ENCODE results near the gene GOLIM4. TPM values are rescaled to one million over a fixed set of nuclear protein-coding genes. Genes with fewer than 3 reads are reported as not detected.

GOLIM4 gene
- total RNA-seq, 4 donors from 2014 or later, result 9.1 to 29.6 (median 13.8) TPM

DNA sequence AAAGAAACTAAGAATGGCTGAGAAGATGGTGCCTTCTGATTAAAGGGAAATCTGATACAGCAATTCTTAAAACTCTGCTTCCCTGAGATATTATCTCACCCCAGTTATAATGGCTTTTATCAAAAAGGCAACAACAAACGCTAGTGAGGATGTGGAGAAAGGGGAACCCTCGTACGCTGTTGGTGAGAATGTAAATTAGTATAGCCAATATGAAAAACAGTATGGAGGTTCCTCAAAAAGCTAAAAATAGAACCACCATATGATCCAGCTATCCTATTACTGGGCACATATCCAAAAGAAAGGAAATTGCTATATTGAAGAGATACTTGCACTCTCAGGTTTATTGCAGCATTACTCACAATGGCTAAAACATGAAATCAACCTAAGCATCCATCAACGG is 65.1 kb downstream of the GOLIM4 start:
- no peaks in the 10 kb centered on the region for H3K27me3 ChIP-seq
- H3K4me1 ChIP-seq, result peaks cover 0 to 6% (median 0%) of the 10 kb centered on the region in 3 donors
- H3K36me3 ChIP-seq, result peaks cover 0 to 78% (median 0%) of the 10 kb centered on the region in 3 donors
- TF ChIP-seq, protein P1, sequence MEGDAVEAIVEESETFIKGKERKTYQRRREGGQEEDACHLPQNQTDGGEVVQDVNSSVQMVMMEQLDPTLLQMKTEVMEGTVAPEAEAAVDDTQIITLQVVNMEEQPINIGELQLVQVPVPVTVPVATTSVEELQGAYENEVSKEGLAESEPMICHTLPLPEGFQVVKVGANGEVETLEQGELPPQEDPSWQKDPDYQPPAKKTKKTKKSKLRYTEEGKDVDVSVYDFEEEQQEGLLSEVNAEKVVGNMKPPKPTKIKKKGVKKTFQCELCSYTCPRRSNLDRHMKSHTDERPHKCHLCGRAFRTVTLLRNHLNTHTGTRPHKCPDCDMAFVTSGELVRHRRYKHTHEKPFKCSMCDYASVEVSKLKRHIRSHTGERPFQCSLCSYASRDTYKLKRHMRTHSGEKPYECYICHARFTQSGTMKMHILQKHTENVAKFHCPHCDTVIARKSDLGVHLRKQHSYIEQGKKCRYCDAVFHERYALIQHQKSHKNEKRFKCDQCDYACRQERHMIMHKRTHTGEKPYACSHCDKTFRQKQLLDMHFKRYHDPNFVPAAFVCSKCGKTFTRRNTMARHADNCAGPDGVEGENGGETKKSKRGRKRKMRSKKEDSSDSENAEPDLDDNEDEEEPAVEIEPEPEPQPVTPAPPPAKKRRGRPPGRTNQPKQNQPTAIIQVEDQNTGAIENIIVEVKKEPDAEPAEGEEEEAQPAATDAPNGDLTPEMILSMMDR (IDR thresholded peaks at IDR 0.05), result no peak
- TF ChIP-seq POLR2A (IDR thresholded peaks at IDR 0.05), result no peak
- H3K27ac ChIP-seq, result no peak overlapping the region
- DNase-seq, result no peak
- intact Hi-C loops (cut with DNase I), result no loop called here
- WGBS, 2 donors, result 72 to 84% methylated on average over 4 of the region's 4 CpGs
- no peak overlapping the region for H3K4me3 ChIP-seq
- H3K9me3 ChIP-seq, result no peaks in the 10 kb centered on the region

GRCh38 chr3:168029705-168030104 is 66.0 kb downstream of the GOLIM4 start:
- intact Hi-C loops (cut with DNase I), result no loop called here
- no peak overlapping the region for H3K4me3 ChIP-seq
- 85 to 95% methylated on average over 6 to 7 of the region's 7 CpGs for WGBS, 2 donors
- no peak for DNase-seq
- no peaks in the 10 kb centered on the region for H3K9me3 ChIP-seq
- no peak overlapping the region for H3K27ac ChIP-seq
- H3K27me3 ChIP-seq, result no peaks in the 10 kb centered on the region
- peaks cover 0 to 6% (median 3%) of the 10 kb centered on the region in 3 donors for H3K4me1 ChIP-seq
- TF ChIP-seq, protein P1 (IDR thresholded peaks at IDR 0.05), result no peak
- TF ChIP-seq POLR2A (IDR thresholded peaks at IDR 0.05), result no peak
- peaks cover 0 to 78% (median 0%) of the 10 kb centered on the region in 3 donors for H3K36me3 ChIP-seq

GRCh38 chr3:168028086-168028485 is 67.6 kb downstream of the GOLIM4 start:
- peaks cover 0 to 94% (median 0%) of the 10 kb centered on the region in 3 donors for H3K36me3 ChIP-seq

DNA sequence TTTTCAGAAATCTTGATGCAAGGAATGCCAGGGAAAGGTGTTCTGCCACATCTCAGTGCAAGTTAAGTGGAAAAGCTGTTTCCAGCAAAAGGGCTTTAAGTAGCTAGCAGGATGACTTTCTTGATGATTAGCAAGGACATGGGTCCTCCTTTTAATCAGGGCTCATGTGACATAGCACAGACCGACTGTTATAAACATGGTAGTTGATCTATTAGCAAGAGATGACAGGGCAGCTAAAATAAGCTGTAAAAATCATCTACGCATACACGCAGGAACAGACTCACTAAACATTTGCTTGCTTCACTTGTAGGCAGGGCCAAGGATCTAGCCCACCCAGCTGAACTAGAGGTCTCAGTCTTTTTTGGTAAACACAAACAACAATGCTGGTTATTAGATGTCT is 69.0 kb downstream of the GOLIM4 start:
- Histone ChIP-seq H3K27ac (no peak overlapping the region), H3K4me3 (no peak overlapping the region), H3K9me3 (no peaks in the 10 kb centered on the region), H3K4me1 (peaks cover 0 to 3% (median 0%) of the 10 kb centered on the region in 3 donors), H3K36me3 (peaks cover 0 to 96% (median 0%) of the 10 kb centered on the region in 3 donors), H3K27me3 (no peaks in the 10 kb centered on the region)
- DNase-seq, result no peak
- intact Hi-C loops (cut with DNase I), result no loop called here
- TF ChIP-seq POLR2A (IDR thresholded peaks at IDR 0.05), result no peak
- TF ChIP-seq, protein P1 (IDR thresholded peaks at IDR 0.05), result no peak
- WGBS, 2 donors, result 85 to 94% methylated on average over 3 of the region's 3 CpGs

More at GRCh38 chr3:168028086-168028485, 67.6 kb downstream of the GOLIM4 start:
- TF ChIP-seq, protein P1 (IDR thresholded peaks at IDR 0.05), result no peak
- no peak for TF ChIP-seq POLR2A (IDR thresholded peaks at IDR 0.05)
- 79 to 90% methylated on average over 1 of the region's 1 CpG for WGBS, 2 donors
- no peaks in the 10 kb centered on the region for H3K27me3 ChIP-seq
- intact Hi-C loops (cut with DNase I), result no loop called here
- no peak overlapping the region for H3K27ac ChIP-seq
- no peak for DNase-seq
- H3K4me3 ChIP-seq, result no peak overlapping the region
- no peaks in the 10 kb centered on the region for H3K9me3 ChIP-seq
- peaks cover 0 to 3% (median 0%) of the 10 kb centered on the region in 3 donors for H3K4me1 ChIP-seq

GRCh38 chr3:168025076-168025475 is 70.6 kb downstream of the GOLIM4 start:
- no peak for DNase-seq
- intact Hi-C loops (cut with DNase I), result no loop called here
- no peak overlapping the region for H3K4me3 ChIP-seq
- peaks cover 0 to 99% (median 8%) of the 10 kb centered on the region in 3 donors for H3K36me3 ChIP-seq
- H3K27ac ChIP-seq, result no peak overlapping the region
- no peaks in the 10 kb centered on the region for H3K9me3 ChIP-seq
- peaks cover 0 to 3% (median 0%) of the 10 kb centered on the region in 3 donors for H3K4me1 ChIP-seq
- TF ChIP-seq, protein P1 (IDR thresholded peaks at IDR 0.05), result no peak
- no peak for TF ChIP-seq POLR2A (IDR thresholded peaks at IDR 0.05)
- no peaks in the 10 kb centered on the region for H3K27me3 ChIP-seq

Data from esophagus squamous epithelium (tissue), 5 donors.